GM18502 (cell line): ENCODE measurements around the gene CAMTA1.

Experiments
- ATAC-seq: cut with Tn5 transposase; IDR thresholded peaks from one replicate; pipeline ENCODE4 v1.9.1; 2021; ENCODE audit warnings: mild to moderate bottlenecking; ENCODE audit not compliant: unreplicated experiment, poor library complexity

The CAMTA1 gene

GRCh38 chr1:7578206-7578605, 793.0 kb downstream of the CAMTA1 start:
- no peak for ATAC-seq

- ATAC-seq, result no peak
These were observed 793.8 kb downstream of the CAMTA1 start for GRCh38 chr1:7579016-7579415.

- no peak for ATAC-seq
These were observed 794.9 kb downstream of the CAMTA1 start for GRCh38 chr1:7579831-7580804.

DNA sequence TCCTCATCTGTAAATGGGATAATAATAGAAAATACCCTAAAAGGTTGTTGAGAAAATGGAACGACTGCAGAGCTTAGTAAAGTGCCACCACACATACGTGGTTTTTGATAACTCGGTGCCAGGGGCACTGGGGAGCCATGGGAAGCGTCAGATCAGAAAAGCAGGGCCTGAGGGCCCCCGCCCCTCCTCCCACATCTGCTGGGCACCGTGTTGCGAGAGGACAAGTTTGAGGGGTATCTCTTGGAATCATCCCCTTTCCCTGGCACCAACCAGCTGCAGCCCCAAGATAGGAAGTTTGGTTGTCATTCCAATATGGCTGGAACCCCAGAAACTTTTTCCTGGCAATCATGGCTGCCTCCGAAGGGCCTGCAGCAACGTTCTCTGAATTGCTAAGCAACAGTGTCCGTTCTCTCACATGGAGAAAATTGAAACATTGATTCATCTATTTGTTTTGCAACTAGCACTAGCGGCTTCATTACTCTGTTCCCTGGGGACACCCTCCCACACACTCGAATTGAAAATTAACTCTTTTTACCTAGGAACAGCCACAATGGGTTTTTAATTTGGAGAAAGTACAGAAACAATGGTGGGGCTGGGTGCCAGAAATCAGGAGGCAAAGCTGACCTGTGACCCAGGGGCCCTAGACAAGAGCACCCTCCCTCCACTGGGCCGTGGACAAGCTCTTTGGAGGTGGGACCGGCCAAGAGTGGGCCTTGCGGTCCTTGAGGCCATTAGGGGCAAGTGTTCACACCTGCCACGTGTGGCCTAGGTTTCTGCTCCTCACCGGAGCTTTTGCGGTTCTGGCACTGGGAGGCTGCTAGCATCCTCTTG, 795.9 kb downstream of the CAMTA1 start:
- ATAC-seq, result no peak

DNA sequence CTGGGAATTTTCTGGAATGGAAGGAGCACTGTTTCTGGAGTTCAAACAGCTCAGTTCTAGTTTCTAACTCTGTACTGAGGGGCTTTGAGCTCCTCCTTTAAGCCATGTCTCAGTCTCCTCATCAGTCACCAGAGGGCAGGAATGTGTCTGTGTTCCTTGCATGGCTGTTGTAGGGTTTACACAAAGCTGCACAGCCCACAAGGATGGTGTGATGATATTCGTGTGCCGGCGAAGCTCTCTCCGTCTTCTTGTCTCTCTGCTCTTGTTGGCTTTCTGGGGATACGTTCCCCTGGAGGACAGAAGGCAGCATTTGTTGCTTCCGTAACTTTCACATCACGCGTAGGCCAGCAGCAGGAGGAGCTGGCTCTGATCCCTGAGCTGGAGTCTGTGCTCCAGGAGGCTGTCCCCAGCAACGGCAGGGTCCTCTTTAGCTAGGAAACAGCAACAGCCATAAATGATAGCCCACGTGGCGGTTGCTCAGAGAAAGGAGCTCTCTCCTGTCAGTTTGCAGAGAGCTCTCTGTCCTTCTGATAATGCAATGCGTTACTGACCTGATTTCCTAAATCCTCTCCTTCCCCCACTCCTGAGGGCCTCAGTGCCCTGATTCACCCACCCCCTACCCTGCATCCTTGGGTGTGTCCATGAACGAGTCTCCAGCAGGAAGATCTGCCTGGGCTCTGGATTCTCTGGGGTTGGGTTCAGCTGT, 796.7 kb downstream of the CAMTA1 start:
- no peak for ATAC-seq

- no peak for ATAC-seq
These were observed 797.3 kb downstream of the CAMTA1 start for GRCh38 chr1:7582460-7582972.

- ATAC-seq, result no peak
These were observed 798.2 kb downstream of the CAMTA1 start for GRCh38 chr1:7583291-7584096.

GRCh38 chr1:7584157-7584556, 798.9 kb downstream of the CAMTA1 start:
- no peak for ATAC-seq

DNA sequence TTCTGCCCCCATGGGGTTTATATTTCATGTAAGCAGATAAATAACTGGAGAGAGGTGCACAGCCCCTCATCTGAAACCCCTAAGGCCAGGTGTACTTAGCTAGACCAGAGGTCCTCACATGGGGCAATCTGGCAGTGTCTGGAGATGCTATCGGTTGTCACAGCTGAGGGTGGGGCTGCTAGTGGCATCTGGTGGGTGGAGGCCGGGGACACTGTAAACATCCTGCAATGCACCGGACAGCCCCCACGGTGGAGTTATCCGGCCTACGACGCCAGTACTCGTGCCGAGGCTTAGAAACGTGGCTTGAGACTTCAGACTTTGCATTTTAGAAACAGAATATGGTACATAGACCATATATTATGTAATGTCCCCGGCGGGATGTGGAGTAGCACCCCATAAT, 799.4 kb downstream of the CAMTA1 start:
- ATAC-seq, result no peak

- ATAC-seq, result no peak
These were observed 800.1 kb downstream of the CAMTA1 start for GRCh38 chr1:7585216-7585907.

GRCh38 chr1:7586031-7586941, 801.0 kb downstream of the CAMTA1 start:
- ATAC-seq, result no peak

DNA sequence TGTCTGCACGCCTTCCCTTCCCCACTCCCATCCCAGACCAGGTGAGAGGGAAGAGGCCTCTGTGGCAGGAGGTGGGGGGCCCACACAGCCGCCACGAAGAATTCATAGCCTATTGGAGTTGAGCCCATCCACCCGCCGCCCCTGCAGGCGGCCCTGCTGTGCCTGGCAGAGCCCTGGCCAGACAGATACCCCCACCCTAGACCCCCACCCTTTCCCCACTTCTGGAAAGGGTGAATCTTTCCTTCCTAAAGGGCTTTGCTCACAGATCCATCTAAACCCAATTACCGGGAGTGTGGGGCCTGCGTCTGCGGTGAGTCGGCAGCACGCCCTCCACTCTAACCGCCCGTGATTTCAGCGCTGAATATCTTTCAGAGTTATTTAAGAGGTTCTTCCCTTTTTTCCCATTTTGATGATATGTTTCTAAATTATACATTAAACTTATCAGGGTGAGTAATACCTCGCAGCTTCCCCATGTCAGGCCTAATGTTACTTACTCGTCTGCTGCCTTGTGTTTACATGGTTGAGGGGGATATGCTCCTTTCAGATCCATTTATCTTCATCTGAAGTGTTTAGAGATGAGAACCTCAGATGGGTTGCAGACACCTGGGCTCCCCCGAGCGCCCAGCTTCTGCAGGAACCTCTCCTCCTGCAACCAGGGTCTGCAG, 802.0 kb downstream of the CAMTA1 start:
- no peak for ATAC-seq

DNA sequence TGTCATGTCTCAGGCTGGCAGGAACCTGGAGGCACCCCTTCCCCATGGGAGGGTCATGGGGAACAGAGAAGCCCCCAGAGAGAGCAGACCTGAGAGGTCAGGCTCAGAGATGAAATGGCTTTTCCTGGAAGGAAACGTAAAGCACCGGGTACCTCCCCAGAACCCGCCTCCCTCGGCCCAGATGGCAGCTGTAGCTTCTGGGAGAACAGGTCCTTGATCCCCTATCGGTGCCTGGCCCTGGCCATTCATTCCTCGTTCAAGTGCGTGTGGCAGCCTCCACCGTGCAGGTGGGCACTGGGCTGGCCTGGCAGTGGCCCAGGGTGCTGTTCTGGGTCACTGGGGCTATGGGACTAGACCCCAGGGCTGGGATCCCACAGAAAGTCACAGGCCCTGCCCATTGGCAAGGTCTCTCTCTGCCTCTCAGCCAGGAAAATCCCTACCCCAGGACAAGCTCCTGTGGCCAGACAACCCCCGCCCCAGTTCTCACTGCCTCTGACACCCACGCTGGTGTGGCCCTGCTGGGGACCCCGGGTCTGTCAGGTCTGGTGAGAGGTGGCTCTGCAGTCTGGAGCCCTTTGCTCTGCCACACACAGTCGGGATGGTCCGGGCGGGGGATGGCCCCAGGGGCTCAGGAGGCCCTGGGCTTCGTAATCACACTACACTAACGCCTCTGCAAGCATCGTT, 802.7 kb downstream of the CAMTA1 start:
- ATAC-seq, result no peak

- ATAC-seq, result no peak
These were observed 803.2 kb downstream of the CAMTA1 start for GRCh38 chr1:7588457-7588827.

DNA sequence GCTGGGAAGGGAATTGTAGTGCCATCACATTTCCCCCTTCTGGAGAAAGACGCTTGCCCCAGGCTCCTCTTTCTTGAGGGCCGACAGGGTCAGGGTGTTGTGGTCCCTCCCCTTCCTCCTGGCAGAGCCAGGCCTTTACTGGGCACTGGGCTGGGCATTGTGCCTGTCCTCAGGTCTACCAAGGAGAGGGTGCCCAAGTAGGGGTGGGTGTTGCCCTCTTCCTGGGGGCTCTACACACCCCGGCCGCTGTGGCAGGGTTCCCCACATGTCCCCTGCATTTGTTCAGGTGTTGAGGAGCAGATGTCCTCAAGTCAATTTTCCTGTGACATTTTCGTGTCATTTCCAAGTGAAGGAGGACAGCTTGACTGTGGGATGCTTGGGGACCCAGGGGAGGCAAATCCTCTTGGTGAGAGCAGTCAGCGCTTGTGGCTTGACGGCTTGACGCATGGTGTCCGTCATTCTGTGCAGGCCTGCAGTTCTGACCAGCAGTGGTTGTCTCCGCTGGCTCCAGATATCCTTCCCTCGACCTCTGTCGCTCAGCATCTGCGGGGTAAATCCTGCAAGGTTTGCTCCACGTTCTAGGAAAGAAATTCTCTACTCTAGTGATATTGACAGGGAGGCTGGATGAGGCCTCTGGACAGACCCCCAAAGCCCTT, 804.0 kb downstream of the CAMTA1 start:
- ATAC-seq, result no peak

DNA sequence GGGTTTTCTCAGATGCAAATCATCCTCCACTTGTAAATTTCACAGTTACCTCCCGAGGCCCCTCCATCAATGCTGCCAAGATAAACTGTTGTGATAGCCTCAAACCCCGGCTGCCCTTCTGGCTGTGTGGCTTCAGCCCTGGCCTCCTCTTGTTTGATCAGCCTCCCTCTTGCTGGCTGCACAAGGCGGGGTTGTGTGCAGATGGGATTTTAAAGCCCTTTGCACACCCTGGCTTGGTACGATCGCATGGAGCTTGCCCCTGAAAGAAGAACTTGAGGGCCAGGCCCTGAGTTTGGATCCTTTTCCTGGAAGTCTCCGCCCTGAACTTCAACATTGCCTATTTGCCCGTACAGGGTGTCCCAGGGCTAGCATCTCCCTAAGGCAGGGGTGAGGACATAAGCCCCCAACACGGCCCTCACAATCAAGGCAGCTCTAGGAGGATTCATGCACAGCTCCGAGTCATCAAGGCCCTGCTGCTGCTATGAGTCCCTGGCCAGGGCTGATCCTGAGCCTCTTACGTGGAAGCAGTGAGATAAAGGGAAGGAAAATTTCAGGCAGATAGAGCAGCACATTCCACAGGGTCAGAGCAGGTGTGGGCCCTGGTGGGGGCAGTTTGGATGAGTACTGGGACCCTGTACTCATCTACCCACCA, 804.6 kb downstream of the CAMTA1 start:
- no peak for ATAC-seq
